ENCODE results near the gene SHISAL2A.
"Not testable (repeated sequence)": the region's sequence is repeated elsewhere in the genome, so short reads cannot be mapped to it uniquely, and the experiment has no call there.

Gene SHISAL2A

DNA sequence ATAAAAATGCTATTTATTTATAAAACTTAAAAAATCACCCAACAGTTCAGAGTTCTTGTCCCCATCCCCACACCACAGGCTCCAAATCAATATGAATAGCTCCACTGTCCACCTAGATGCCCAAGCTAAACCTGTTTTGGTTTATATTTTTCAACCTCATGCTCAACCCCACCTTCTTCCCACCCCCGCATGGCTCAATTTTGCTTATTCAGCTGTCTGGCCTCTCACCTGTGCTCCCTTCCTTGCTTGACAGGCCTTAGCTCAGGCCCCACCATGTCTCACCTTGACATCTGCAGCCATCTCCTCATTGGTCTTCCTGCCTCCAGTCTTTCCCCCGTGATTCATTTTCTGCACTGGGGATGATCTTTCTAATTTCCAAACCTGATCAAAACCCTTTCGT, 47.4 kb downstream of the SHISAL2A start:
- H3K27ac ChIP-seq: no peak overlapping the region
- H3K27me3 ChIP-seq (replicated peaks): no peaks in the 10 kb centered on the region
- in situ Hi-C loops (cut with HindIII; ENCODE audit: low pct_ligation_motif_present, low sequenced_read_pairs): no loop called here
- no peak overlapping the region for H3K4me3 ChIP-seq (ENCODE audit: low read depth, low read length)
- TF ChIP-seq, protein P1, sequence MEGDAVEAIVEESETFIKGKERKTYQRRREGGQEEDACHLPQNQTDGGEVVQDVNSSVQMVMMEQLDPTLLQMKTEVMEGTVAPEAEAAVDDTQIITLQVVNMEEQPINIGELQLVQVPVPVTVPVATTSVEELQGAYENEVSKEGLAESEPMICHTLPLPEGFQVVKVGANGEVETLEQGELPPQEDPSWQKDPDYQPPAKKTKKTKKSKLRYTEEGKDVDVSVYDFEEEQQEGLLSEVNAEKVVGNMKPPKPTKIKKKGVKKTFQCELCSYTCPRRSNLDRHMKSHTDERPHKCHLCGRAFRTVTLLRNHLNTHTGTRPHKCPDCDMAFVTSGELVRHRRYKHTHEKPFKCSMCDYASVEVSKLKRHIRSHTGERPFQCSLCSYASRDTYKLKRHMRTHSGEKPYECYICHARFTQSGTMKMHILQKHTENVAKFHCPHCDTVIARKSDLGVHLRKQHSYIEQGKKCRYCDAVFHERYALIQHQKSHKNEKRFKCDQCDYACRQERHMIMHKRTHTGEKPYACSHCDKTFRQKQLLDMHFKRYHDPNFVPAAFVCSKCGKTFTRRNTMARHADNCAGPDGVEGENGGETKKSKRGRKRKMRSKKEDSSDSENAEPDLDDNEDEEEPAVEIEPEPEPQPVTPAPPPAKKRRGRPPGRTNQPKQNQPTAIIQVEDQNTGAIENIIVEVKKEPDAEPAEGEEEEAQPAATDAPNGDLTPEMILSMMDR (IDR thresholded peaks at IDR 0.05; ENCODE audit: low read depth, low read length, missing control alignments): no peak
- DNase-seq: no peak
- H3K36me3 ChIP-seq (replicated peaks): no peaks in the 10 kb centered on the region

DNA sequence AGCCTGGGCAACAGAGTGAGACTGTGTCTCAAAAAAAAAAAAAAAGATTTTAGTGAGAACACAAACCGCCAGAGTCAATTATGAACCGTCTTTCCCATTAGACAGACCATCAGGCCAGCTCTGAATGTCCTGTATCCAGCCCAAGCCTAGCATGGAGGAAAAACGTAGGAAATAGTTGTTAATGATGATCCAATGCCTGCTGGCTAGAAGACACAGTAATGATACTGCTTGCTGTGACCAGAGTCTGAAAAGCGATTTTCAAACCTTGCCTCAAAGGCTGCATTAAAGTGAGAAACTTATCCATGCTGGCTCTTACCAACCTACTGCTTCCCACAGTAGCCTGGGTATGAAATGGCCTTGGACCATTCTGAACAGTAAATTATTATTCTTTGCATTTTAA, 48.2 kb downstream of the SHISAL2A start:
- no peak overlapping the region for H3K4me3 ChIP-seq (ENCODE audit: low read depth, low read length)
- peaks cover 4% of the 10 kb centered on the region for H3K36me3 ChIP-seq (replicated peaks)
- no peak for DNase-seq
- H3K27ac ChIP-seq: no peak overlapping the region
- TF ChIP-seq, protein P1 (IDR thresholded peaks at IDR 0.05; ENCODE audit: low read depth, low read length, missing control alignments): no peak
- in situ Hi-C loops (cut with HindIII; ENCODE audit: low pct_ligation_motif_present, low sequenced_read_pairs): no loop called here
- H3K27me3 ChIP-seq (replicated peaks): no peaks in the 10 kb centered on the region

DNA sequence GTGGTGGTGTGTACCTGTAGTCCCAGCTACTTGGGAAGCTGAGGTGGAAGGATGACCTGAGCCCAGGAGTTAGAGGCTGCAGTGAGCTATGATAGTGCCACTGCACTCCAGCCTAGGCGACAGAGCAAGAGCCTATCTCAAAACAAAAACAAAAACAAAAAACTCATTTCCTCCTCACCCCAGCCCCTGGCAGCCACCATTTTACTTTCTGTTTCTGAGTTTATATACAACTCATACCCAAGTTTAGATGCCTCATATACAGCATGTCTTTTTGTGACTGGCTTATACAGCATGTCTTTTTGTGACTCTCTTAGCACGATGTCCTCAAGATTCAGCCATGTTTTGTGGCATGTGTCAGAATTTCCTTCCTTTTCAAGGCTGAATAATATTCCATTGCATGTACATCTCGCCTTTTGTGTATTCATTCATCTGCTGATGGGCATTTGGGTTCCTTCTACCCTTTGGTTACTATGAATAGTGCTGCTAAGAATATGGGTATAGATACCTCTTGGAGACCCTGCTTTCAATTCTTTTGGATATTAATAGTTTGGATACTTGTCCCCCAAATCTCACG, 50.5 kb downstream of the SHISAL2A start:
- Histone ChIP-seq H3K36me3 (replicated peaks) (peaks cover 17% of the 10 kb centered on the region), H3K27me3 (replicated peaks) (no peaks in the 10 kb centered on the region), H3K27ac (no peak overlapping the region), H3K4me3 (ENCODE audit: low read depth, low read length) (no peak overlapping the region)
- in situ Hi-C loops (cut with HindIII; ENCODE audit: low pct_ligation_motif_present, low sequenced_read_pairs): no loop called here
- DNase-seq: no peak
- TF ChIP-seq, protein P1 (IDR thresholded peaks at IDR 0.05; ENCODE audit: low read depth, low read length, missing control alignments): no peak

DNA sequence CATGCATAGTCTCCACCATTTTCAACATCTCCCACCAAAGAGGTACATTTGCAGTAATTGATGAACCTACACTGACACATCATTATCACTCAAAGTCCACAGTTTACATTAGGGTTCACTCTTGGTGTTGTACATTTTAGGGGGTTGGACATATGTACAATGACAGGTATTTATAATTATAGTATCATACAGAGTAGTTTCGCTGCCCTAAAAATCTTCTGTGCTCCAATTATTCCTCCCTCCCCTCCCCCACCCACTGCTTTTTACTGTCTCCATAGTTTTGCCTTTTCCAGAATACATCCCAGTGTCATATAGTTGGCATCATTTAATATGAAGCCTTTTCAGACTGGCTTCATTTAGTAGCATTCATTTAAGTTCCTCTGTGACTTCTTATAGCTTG, 51.6 kb downstream of the SHISAL2A start:
- TF ChIP-seq, protein P1 (IDR thresholded peaks at IDR 0.05; ENCODE audit: low read depth, low read length, missing control alignments): no peak
- in situ Hi-C loops (cut with HindIII; ENCODE audit: low pct_ligation_motif_present, low sequenced_read_pairs): no loop called here
- no peaks in the 10 kb centered on the region for H3K27me3 ChIP-seq (replicated peaks)
- no peak overlapping the region for H3K27ac ChIP-seq
- H3K4me3 ChIP-seq (ENCODE audit: low read depth, low read length): no peak overlapping the region
- H3K36me3 ChIP-seq (replicated peaks): peaks cover 18% of the 10 kb centered on the region
- no peak for DNase-seq

DNA sequence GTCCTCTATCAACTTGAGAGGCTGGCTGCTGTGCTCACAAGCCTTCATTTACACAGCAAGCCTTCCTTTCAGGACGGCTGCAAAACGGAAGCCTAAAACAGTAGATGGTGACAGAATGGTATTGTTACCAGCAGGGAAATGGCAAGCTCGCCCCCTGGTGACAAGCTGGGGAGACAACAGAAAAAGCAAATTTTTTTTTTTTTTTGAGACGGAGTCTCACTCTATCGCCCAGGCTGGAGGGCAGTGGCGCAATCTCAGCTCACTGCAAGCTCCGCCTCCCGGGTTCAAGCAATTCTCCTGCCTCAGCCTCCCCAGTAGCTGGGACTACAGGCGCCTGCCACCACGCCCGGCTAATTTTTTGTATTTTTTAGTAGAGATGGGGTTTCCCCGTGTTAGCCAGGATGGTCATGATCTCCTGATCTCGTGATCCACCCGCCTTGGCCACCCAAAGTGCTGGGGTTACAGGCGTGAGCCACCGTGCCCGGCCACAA, 53.3 kb downstream of the SHISAL2A start:
- peaks cover 28% of the 10 kb centered on the region for H3K36me3 ChIP-seq (replicated peaks)
- H3K4me3 ChIP-seq (ENCODE audit: low read depth, low read length): not testable (repeated sequence)

More for the DNA sequence above, 53.3 kb downstream of the SHISAL2A start:
- DNase-seq: peak; percentile 65
- TF ChIP-seq, protein P1 (IDR thresholded peaks at IDR 0.05; ENCODE audit: low read depth, low read length, missing control alignments): peak; percentile 82
- in situ Hi-C loops (cut with HindIII; ENCODE audit: low pct_ligation_motif_present, low sequenced_read_pairs); H3K27ac ChIP-seq; H3K27me3 ChIP-seq (replicated peaks): not testable (repeated sequence)

Data from brain microvascular endothelial cell (primary cell).